Smooth muscle cell (in vitro differentiated cells): ENCODE measurements around the gene SCNM1. TPM values are rescaled to one million over a fixed set of nuclear protein-coding genes. Genes with fewer than 3 reads are reported as not detected.

ENCODE experiments used
- DNase-seq: peaks from one replicate; lab custom pipeline; 2025; ENCODE audit not compliant: unreplicated experiment; lab: John Stamatoyannopoulos, UW
- H2AFZ ChIP-seq: fragments of 200-600 bp; sonication (generic); 2 replicates; pipeline ENCODE4 v1.6.0; 2016; ENCODE audit warnings: antibody characterized with exemption, low read depth, mild to moderate bottlenecking
- H3F3A ChIP-seq: fragments of 200-600 bp; sonication (generic); 2 replicates; pipeline ENCODE4 v1.6.0; 2017; ENCODE audit warnings: antibody characterized with exemption, low read depth
- H3K27ac ChIP-seq: fragments of 200-600 bp; sonication (generic); 2 replicates; pipeline ENCODE4 v1.5.1; 2016; ENCODE audit warnings: low read depth, mild to moderate bottlenecking
- H3K27me3 ChIP-seq: fragments of 200-600 bp; sonication (generic); 2 replicates; pipeline ENCODE4 v1.6.1; 2016; ENCODE audit warnings: low read depth, mild to moderate bottlenecking
- H3K36me3 ChIP-seq: fragments of 200-600 bp; sonication (generic); 2 replicates; pipeline ENCODE4 v1.5.1; 2016; ENCODE audit warnings: low read depth
- H3K4me1 ChIP-seq: fragments of 200-600 bp; sonication (generic); 2 replicates; pipeline ENCODE4 v1.5.1; 2016; ENCODE audit warnings: low read depth
- H3K4me2 ChIP-seq: fragments of 200-600 bp; sonication (generic); 2 replicates; pipeline ENCODE4 v1.6.0; 2016; ENCODE audit warnings: mild to moderate bottlenecking
- H3K4me3 ChIP-seq: fragments of 200-600 bp; sonication (generic); 2 replicates; pipeline ENCODE4 v1.5.1; 2016; ENCODE audit warnings: mild to moderate bottlenecking
- H3K79me2 ChIP-seq: fragments of 200-600 bp; sonication (generic); 2 replicates; pipeline ENCODE4 v1.6.0; 2016; ENCODE audit warnings: low read depth, mild to moderate bottlenecking
- H3K9ac ChIP-seq: fragments of 200-600 bp; sonication (generic); 2 replicates; pipeline ENCODE4 v1.6.0; 2016; ENCODE audit warnings: low read depth
- H3K9me3 ChIP-seq: fragments of 200-600 bp; sonication (generic); replicated peaks from 2 replicates; pipeline ENCODE4 v1.5.1; 2016; ENCODE audit warnings: low read depth
- H4K20me1 ChIP-seq: fragments of 200-600 bp; sonication (generic); 2 replicates; pipeline ENCODE4 v1.6.0; 2016; ENCODE audit warnings: low read depth
- WGBS: methylation state at CpG from one replicate; pipeline ENCODE4 v1.1.7; 2016; ENCODE audit warnings: low lambda C conversion rate; 5-methylcytosine and 5-hydroxymethylcytosine counted together
- polyA plus RNA-seq: library from polyadenylated mRNA; unstranded; fragments of >200 nt; fragmentation: Nextera tagmentation; extraction: Ambion mirVana; gene quantifications from 2 replicates; pipeline ENCODE4 v1.2.1, GENCODE V29; 2016
- total RNA-seq: library from RNA; depleted of rRNA; stranded (reverse); fragments of >200 nt; gene quantifications from 2 replicates; pipeline ENCODE4 v1.2.3, GENCODE V29; 2014
- TF ChIP-seq, protein P1 (sequence below): fragments of 200-600 bp; sonication (generic); IDR thresholded peaks from 2 replicates; pipeline ENCODE4 v1.5.1; 2017; ENCODE audit warnings: borderline replicate concordance, mild to moderate bottlenecking, antibody characterized with exemption; ENCODE audit not compliant: insufficient read depth, poor library complexity, severe bottlenecking

Gene SCNM1
- total and polyA plus RNA-seq, 2 experiments from 2014 or later = 49.7 to 94.8 TPM

DNA sequence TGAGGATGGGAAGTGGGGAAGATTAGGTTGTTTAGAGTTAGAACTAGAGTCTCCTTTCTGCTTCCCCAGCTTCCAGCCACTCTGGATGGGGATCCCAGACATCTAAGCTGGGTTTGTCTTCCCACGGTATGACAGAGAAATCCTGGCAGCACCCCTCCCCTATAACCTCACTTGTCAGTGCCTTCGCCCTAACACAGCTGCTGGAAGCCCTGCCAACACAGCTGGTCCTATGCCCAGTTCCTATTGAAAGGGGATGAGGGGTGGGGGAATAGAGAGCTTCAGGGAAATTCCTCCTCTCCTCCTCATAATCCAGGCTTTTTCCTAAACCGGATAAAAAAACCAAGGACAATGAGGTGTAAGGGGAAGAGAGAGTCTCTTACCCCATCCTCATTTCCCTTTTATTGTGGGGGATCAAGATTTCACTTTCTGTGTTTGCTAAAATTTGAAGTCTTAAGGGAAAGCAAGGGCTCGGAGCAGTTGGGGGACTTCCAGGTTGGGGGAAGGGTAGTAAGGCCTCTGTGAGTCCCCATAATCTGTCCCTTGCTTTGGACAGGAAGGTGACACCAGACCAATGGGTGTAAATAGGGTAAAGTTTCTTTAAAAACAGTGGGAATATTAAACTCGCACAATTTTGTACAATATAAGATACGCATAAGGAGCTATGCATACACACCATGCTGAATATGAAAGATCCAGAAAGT is 9.2 kb downstream of the SCNM1 start:
- no peaks in the 10 kb centered on the region for H3K27me3 ChIP-seq
- WGBS = 95% methylated on average over 6 of the region's 6 CpGs
- no peaks in the 10 kb centered on the region for H3K4me1 ChIP-seq
- H3K9me3 ChIP-seq = no peaks in the 10 kb centered on the region
- no peak overlapping the region for H2AFZ ChIP-seq
- H3K9ac ChIP-seq = no peak overlapping the region
- H3K27ac ChIP-seq = no peak overlapping the region
- no peak overlapping the region for H3K4me2 ChIP-seq
- H3F3A ChIP-seq = no peaks in the 10 kb centered on the region
- no peaks in the 10 kb centered on the region for H4K20me1 ChIP-seq
- H3K79me2 ChIP-seq = no peaks in the 10 kb centered on the region
- H3K4me3 ChIP-seq = no peak overlapping the region
- DNase-seq = no peak
- TF ChIP-seq, protein P1, sequence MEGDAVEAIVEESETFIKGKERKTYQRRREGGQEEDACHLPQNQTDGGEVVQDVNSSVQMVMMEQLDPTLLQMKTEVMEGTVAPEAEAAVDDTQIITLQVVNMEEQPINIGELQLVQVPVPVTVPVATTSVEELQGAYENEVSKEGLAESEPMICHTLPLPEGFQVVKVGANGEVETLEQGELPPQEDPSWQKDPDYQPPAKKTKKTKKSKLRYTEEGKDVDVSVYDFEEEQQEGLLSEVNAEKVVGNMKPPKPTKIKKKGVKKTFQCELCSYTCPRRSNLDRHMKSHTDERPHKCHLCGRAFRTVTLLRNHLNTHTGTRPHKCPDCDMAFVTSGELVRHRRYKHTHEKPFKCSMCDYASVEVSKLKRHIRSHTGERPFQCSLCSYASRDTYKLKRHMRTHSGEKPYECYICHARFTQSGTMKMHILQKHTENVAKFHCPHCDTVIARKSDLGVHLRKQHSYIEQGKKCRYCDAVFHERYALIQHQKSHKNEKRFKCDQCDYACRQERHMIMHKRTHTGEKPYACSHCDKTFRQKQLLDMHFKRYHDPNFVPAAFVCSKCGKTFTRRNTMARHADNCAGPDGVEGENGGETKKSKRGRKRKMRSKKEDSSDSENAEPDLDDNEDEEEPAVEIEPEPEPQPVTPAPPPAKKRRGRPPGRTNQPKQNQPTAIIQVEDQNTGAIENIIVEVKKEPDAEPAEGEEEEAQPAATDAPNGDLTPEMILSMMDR = no peak
- H3K36me3 ChIP-seq = peaks cover 6% of the 10 kb centered on the region

DNA sequence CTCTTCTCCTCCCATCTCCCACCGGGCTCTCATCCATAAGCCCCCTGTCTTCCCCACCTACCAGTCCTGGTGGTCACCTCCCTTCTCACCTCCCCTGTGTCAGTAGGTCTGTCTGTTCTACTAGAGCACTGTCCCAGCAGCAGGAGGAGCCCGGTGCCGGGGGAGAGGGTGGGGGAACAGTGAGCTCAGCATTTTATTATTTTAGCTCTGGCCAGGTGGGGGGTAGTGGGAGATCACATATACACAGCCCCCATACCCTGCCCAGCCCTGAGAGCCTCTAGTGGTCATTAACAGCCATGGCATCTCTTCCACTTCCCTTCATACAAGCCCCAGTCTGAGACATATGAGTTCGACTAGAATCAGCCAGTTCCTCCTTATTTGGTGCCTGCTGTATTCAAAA is 9.9 kb downstream of the SCNM1 start, which contains the start of gene TMOD4:
TMOD4 (minus strand) TSS at position 119 of the 400 bp plus-strand sequence. CDS start 1,106 bp downstream, outside the sequence.
- DNase-seq = no peak
- Histone ChIP-seq H3K4me3 (no peak within 1 kb of the TSS), H3K9ac (no peak within 1 kb of the TSS), H3K79me2 (no peaks in the 10 kb centered on the region), H3K9me3 (no peaks in the 10 kb centered on the region), H3F3A (no peaks in the 10 kb centered on the region), H2AFZ (no peak within 1 kb of the TSS), H3K4me1 (no peaks in the 10 kb centered on the region), H3K27ac (no peak within 1 kb of the TSS), H3K4me2 (no peak within 1 kb of the TSS), H3K36me3 (peaks cover 6% of the 10 kb centered on the region), H4K20me1 (no peaks in the 10 kb centered on the region), H3K27me3 (no peaks in the 10 kb centered on the region)
- 90% methylated on average over 4 of the region's 4 CpGs for WGBS
- TF ChIP-seq, protein P1 = peak; percentile 33

DNA sequence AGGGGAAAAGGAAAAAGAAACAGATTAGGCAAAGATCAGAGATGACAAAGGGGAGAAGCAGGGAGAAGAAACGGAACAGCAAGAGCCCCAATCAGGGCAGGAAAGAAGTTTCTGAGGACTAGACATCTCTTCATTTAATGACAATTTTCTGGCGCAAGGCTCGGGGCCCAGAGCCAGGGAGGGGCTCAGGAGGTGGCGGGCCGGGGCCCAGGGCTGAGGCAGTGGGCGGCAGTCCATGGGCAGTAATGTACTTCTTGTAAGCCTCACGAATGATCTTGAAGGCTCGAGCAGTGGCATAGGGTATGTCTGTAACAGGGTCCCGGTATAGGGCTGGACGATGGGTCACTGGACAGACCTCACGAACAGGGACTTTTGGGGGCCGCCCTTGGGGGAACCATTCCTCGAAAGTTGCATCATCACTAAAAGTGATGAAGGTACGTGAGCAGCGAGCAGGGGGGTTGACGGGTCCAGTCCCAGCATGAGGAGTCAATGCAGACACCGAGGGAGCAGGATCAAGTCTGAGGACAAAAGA is 10.6 kb downstream of the SCNM1 start:
- no peak overlapping the region for H3K9ac ChIP-seq
- TF ChIP-seq, protein P1 = no peak
- 98% methylated on average over 17 of the region's 17 CpGs for WGBS

More for the DNA sequence above, 10.6 kb downstream of the SCNM1 start:
- Histone ChIP-seq H4K20me1 (no peaks in the 10 kb centered on the region), H3K4me3 (no peak overlapping the region), H2AFZ (no peak overlapping the region), H3K27me3 (no peaks in the 10 kb centered on the region), H3K79me2 (no peaks in the 10 kb centered on the region), H3K36me3 (peaks cover 11% of the 10 kb centered on the region), H3K4me2 (no peak overlapping the region), H3K27ac (no peak overlapping the region), H3K9me3 (no peaks in the 10 kb centered on the region), H3F3A (no peaks in the 10 kb centered on the region), H3K4me1 (no peaks in the 10 kb centered on the region)
- DNase-seq = no peak
